Mammary epithelial cell (primary cell): Measurements from ENCODE around the gene GNRH2.

Experiments used
- CTCF ChIP-seq, 2 donors: IDR thresholded peaks in 1 of 2; conservative IDR thresholded peaks in 1 of 2; 2 replicates each; pipeline ENCODE4 v1.5.1; 2011 to 2012; ENCODE audit warnings: inconsistent platforms in 2 of 2, low read length in 2 of 2, mild to moderate bottlenecking in 2 of 2, control low read depth in 1 of 2, low read depth in 1 of 2; ENCODE audit not compliant: insufficient read depth in 1 of 2; ENCODE audit errors: extremely low read depth in 1 of 2
- EZH2 ChIP-seq: IDR thresholded peaks from 2 replicates; pipeline ENCODE4 v1.6.1; 2012; ENCODE audit warnings: low read length, inconsistent platforms, borderline replicate concordance

GRCh38 chr20:3039426-3039825 lies 4.0 kb upstream of the GNRH2 start:
- TF ChIP-seq CTCF (conservative IDR thresholded peaks at IDR 0.05 in 1 of 2, IDR thresholded peaks at IDR 0.05 in 1 of 2; ENCODE audit: extremely low read depth in 1 of 2, insufficient read depth in 1 of 2, low read depth in 1 of 2, low read length in 2 of 2) (no peak), EZH2 (no peak)
